ENCODE measurements around the gene DUSP6. TPM values are rescaled to one million over a fixed set of nuclear protein-coding genes. Genes with fewer than 3 reads are reported as not detected.

DUSP6 gene
- total and polyA plus RNA-seq, 2 of the 8 experiments (the other 6 are each of a cell fraction or from before 2014, with no cell fraction given): 99.3 to 179 TPM

DNA sequence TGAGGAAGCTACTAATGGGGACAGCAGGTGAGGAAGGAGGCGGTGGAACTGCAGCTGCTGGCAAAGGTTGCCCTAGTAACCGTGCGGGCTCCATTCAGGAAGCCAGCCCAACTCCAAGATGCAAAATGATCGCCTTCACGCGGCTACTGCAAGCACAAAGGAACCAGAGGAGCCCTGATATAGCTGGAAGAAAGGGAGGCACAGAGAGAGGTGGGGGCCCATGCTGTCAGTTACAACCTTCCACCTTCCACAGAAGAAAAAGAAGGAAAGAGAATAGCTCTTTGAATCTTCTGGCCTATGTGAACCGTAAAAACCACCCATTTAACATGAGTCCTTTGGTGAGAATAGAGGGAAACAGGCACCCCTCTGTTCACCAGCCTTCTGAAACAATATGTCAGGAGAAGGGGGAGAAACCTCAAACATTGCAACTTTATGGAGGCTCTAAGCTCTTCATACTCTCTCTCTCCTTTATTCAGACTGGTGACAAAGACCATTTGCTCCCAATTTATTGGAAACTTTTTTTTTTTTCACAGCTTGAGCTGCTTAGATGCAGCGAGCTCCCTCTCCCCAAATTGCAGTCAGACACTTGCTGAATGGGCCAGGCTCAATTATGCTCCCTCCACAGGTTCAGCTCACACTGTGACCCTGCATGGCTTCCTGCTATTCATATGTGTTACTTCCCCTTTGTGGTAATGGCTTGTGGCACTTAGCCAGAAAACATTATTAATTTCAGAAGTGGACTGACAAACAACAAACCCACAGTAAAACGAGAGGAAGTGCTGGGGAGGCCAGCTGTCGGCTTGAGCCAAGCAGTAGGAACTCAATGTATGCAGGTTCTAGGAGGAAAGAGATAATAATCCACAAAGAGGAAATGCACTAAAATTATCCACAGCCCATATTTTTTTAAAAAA lies 6.2 kb downstream of the DUSP6 start:
- no peak overlapping the region for H4K91ac ChIP-seq (replicated peaks; ENCODE audit: insufficient read length, low read length)
- no peak overlapping the region for H3K4ac ChIP-seq (replicated peaks; ENCODE audit: insufficient read length, low read depth, low read length)
- peaks cover 0 to 14% (median 3%) of the 10 kb centered on the region in 4 experiments; a peak in 3 of 8 replicates for H3K36me3 ChIP-seq (ENCODE audit: control insufficient read depth in 2 of 4, insufficient read depth in 4 of 4, low read length in 3 of 4)
- H3K4me1 ChIP-seq (replicated peaks in 1 of 4; ENCODE audit: control insufficient read depth in 3 of 4, insufficient read depth in 4 of 4, low read length in 3 of 4): peaks cover 8 to 29% (median 22%) of the 10 kb centered on the region in 4 experiments
- H2BK15ac ChIP-seq (ENCODE audit: low read length): no peak overlapping the region
- no peak overlapping the region for H2BK120ac ChIP-seq (replicated peaks; ENCODE audit: low read depth, low read length)
- ChIA-PET CTCF (ENCODE audit: partially characterized antibody) (interaction anchor here (0.5 to 3.7 kb wide), 17 partner anchors 12 to 767 kb away, joined by 3 to 19 read pairs (median 4); partner anchors contain the start of gene GALNT4), POLR2A (ENCODE audit: partially characterized antibody) (interaction anchor here (0.6 to 3.2 kb wide), 17 partner anchors 7 to 299 kb away, joined by 3 to 25 read pairs (median 3); partner anchors contain the start of genes DUSP6 and GALNT4)
- WGBS, 2 experiments (ENCODE audit: extremely low coverage in 1 of 2, insufficient coverage in 1 of 2, insufficient read length in 1 of 2, insufficient replicate concordance in 2 of 2, low coverage in 1 of 2, low lambda C conversion rate in 2 of 2, missing lambda C conversion rate in 1 of 2): 2% methylated on average over 10 of the region's 10 CpGs; no CpG with 5 or more reads in 1 of the 2 experiments
- H3K4me3 ChIP-seq (ENCODE audit: extremely low read depth in 1 of 4, insufficient read depth in 2 of 4, low read depth in 3 of 4, low read length in 4 of 4): peak overlapping the region in 2 of 4 experiments; percentile 3 to 44; a peak in 4 of 8 replicates
- H2AFZ ChIP-seq (ENCODE audit: low read length): no peak overlapping the region
- no peak overlapping the region; the same call in 1 of the 2 replicates for H2BK20ac ChIP-seq (ENCODE audit: low read length)
- H3K9me3 ChIP-seq (ENCODE audit: insufficient read depth in 2 of 2, low read depth in 1 of 2, low read length in 1 of 2): no peaks in the 10 kb centered on the region
- no peak overlapping the region for H4K5ac ChIP-seq (ENCODE audit: insufficient read length, low read depth, low read length)
- H3K4me2 ChIP-seq (ENCODE audit: insufficient read depth in 1 of 2, low read depth in 2 of 2, low read length in 2 of 2): peak overlapping the region; percentile 51 to 59
- no peak for FAIRE-seq
- H3K23ac ChIP-seq (ENCODE audit: insufficient read length): no peak overlapping the region
- peaks cover 9 to 12% of the 10 kb centered on the region in 2 experiments for H4K20me1 ChIP-seq (replicated peaks in 1 of 2; ENCODE audit: control insufficient read depth in 1 of 2, insufficient read depth in 2 of 2, low read length in 2 of 2)
- no peak overlapping the region for H3K56ac ChIP-seq (replicated peaks; ENCODE audit: insufficient read length, low read depth, low read length)
- DNase-seq (ENCODE audit: low read depth in 1 of 2, low spot score in 2 of 2): peak in 1 of 2 experiments; percentile 75
- H2BK12ac ChIP-seq (ENCODE audit: low read depth, low read length): no peak overlapping the region
- H3K79me1 ChIP-seq (ENCODE audit: low read depth, low read length): no peaks in the 10 kb centered on the region; the same call in 1 of the 2 replicates
- peaks cover 0 to 32% of the 10 kb centered on the region in 2 experiments; a peak in 3 of 4 replicates for H3K79me2 ChIP-seq (ENCODE audit: control insufficient read depth in 1 of 2, insufficient read depth in 2 of 2, low read length in 2 of 2)
- H2BK5ac ChIP-seq (ENCODE audit: low read depth, low read length): peak overlapping the region; percentile 57; the same call in 1 of the 2 replicates
- peaks cover 0 to 17% (median 6%) of the 10 kb centered on the region in 4 experiments; a peak in 6 of 7 replicates for H3K27me3 ChIP-seq (replicated peaks in 1 of 4; ENCODE audit: control insufficient read depth in 3 of 4, extremely low read depth in 1 of 4, insufficient read depth in 3 of 4, low read length in 3 of 4)
- H3K27ac ChIP-seq (ENCODE audit: low read depth, low read length): no peak overlapping the region
- H3K18ac ChIP-seq (ENCODE audit: extremely low read depth, low read length): no peak overlapping the region
- H3K9ac ChIP-seq (replicated peaks in 1 of 4; ENCODE audit: extremely low read depth in 1 of 4, low read depth in 3 of 4, low read length in 3 of 4): no peak overlapping the region; a peak in 1 of 7 replicates
- no peak overlapping the region for H3K14ac ChIP-seq (ENCODE audit: insufficient read length)
- no peak overlapping the region for H4K8ac ChIP-seq (ENCODE audit: extremely low read depth, insufficient read depth, low read length)
- H3K23me2 ChIP-seq (ENCODE audit: low read depth, low read length): peaks cover 10% of the 10 kb centered on the region
- no peak overlapping the region for H2AK5ac ChIP-seq (ENCODE audit: low read depth, low read length)
- TF ChIP-seq YY1 (IDR thresholded peaks at IDR 0.05; ENCODE audit: low read depth, low read length) (0 out of 2 replicates have a peak, but pooled peaks have one; percentile 62), TBP (IDR thresholded peaks at IDR 0.05; ENCODE audit: low read depth, low read length) (no peak), USF2 (IDR thresholded peaks at IDR 0.05; ENCODE audit: low read length) (no peak), JUN (IDR thresholded peaks at IDR 0.05; ENCODE audit: low read depth, low read length) (no peak), TAF1 (IDR thresholded peaks at IDR 0.05; ENCODE audit: low read depth, low read length) (no peak), POLR2AphosphoS5 (IDR thresholded peaks at IDR 0.05; ENCODE audit: low read depth, low read length) (0 out of 2 replicates have a peak, but pooled peaks have one; percentile 25), GABPA (IDR thresholded peaks at IDR 0.05; ENCODE audit: borderline replicate concordance, insufficient read depth, low read length) (no peak), RAD21 (IDR thresholded peaks at IDR 0.05 in 1 of 2, conservative IDR thresholded peaks at IDR 0.05 in 1 of 2; ENCODE audit: low read depth in 2 of 2, low read length in 2 of 2) (peak; percentile 14 to 32; a peak in 3 of 4 replicates)
- TF ChIP-seq, protein P1, sequence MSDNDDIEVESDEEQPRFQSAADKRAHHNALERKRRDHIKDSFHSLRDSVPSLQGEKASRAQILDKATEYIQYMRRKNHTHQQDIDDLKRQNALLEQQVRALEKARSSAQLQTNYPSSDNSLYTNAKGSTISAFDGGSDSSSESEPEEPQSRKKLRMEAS (IDR thresholded peaks at IDR 0.05): peak; percentile 37; the same call in 1 of the 2 replicates
